GM19035 (cell line): ENCODE measurements around the gene STK11IP.

Source experiments
- ATAC-seq: cut with Tn5 transposase; IDR thresholded peaks from one replicate; pipeline ENCODE4 v1.9.1; 2021; ENCODE audit not compliant: unreplicated experiment

Gene STK11IP

GRCh38 chr2:219562049-219563020 is 35.3 kb upstream of the STK11IP start:
- ATAC-seq = no peak

GRCh38 chr2:219563271-219563928 is 34.3 kb upstream of the STK11IP start:
- no peak for ATAC-seq

GRCh38 chr2:219565130-219566080 is 32.3 kb upstream of the STK11IP start:
- no peak for ATAC-seq

DNA sequence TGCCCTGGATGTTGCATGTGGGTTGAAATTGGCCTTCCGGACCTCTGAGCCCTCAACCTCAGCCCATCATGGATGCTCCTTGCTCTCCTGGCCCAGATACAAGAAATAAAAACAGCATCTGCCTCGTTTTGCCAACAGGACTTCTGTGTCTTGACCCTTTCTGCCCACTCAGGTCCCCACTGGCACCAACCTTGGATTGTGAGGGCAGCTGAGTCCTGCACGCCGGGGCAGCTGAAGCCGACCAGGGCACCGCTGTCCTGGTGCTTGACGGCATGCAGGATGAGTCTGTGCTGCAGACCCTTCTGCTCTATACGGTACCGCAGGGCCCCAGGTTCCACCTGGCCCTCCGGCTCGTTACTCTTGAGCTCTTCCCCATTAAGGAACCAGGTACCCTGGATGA is 31.0 kb upstream of the STK11IP start:
- no peak for ATAC-seq

- no peak for ATAC-seq
Observed at GRCh38 chr2:219567131-219567530, 30.5 kb upstream of the STK11IP start.

DNA sequence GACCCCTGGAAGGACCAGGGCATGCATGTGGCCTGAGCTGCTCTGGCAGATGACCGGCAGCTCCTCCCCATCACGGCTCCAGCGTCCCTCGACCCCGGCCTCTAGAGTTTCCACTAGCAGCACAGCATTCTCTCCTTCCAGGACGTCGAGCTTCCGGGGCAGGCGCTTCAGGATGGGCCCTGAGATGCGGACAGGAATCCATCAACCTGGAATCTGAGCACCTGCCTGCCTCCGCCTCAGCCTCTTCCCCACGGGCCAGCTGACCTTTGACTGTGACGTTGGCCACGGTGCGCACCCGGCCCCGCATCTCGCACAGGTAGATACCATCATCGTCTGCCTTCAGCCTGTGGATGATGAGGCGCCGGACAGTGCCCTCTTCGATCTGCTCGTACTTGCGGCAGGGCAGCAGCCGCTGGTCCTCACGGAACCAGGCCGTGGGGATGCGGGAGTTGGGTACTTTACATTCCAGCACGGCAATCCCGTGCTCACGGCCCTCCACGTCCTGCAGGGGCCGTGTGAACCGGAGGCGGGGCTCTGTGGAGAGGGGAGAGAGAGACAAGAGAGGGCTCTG is 29.8 kb upstream of the STK11IP start:
- ATAC-seq = no peak

- ATAC-seq = no peak
Observed at GRCh38 chr2:219569041-219569440, 28.6 kb upstream of the STK11IP start.

GRCh38 chr2:219569635-219570034 is 28.0 kb upstream of the STK11IP start:
- ATAC-seq = no peak

DNA sequence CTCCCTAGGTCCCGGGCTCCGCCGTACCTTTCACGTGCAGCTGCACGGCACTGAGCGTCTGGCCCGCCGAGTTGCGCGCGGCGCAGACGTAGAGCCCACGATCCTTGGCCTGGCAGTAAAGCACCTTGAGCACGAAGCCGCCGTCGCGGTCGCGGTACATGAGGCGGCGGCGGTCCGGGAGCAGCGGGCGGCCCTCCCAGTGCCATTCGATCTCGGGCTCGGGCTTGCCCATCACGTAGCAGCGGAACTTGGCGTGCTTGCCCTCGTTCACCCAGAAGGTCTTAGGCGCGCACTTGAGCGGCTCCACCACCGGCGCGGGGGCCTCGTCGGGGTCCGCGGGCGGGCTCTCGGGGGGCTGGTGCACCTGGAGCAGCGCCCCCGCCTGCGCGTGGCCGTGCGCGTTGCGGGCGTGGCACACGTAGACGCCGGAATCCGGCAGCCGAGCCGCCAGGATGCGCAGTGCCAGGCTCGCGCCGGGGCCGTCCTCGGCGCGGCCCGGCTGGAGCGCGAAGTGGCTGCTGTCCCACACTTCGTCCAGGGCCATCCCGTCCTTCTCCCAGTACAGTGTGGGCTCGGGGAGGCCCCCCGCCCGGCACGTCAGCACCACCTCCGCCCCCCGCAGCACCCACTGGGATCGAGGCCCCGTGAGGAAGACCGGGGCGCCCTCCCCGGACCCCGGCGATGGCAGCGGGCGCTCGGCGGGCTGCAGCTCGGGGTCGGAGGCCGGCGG is 27.3 kb upstream of the STK11IP start:
- ATAC-seq = no peak

DNA sequence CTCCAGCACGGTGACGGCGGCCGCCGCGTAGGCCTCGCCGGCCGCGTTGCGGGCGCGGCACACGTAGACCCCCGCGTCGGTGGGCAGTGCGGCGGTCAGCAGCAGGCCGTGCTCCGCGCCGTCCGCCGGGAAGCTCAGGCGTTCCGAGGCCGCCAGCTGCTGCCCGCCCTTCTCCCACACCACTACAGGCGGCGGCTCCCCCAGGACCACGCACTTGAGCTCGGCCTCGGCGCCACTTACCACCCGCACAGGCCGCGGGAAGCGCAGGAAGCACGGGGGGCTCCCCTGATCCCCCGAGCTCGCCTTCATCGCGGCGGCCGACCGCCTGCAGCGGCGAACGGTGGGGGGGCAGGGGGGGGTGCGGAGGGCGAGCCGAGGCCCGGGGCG is 26.7 kb upstream of the STK11IP start:
- ATAC-seq = no peak

DNA sequence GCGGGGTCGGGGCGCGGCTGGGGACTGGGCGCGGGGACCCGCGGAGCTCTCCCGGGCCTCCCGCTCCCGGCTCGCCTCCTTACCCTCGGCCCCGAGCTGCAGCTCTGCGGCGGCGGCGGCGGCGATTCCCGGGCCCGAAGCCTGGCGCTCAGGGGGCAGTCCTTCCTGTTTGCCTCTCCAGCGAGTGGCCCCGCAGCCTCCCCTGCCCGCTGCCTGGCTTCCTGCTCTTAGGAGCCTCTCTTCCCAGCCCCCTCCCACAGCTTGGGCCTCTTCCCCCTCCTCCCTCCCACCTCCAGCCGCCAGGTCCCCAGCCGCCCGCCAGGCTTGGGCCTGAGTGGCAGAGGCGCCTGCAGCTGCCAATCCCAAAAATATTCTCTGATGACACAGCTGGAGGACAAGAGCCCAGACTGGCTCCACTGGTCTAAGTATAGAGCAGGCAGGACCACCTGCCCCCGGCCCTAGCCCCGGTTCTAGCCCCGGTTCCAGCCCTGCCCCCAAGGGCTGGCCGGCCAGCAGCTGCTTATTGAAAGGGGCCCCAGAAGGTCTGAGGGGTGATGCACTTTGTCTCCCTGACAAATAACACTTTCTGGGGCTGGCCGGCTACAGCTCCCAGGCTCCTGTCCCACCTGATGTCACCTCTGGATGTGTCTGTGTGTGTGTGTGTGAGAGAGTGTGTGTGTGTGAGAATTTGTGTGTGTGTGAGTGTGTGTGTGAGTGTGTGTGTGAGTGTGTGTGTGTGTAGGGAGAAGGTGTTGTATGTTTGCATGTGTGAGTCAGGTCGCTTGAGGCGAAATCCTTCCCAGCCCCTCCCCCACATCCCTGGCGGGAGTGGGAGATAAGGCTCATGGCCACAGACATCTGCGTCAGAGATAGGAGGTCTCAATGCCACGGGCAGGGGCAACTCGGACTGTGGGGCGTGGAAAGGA is 26.1 kb upstream of the STK11IP start, which contains the start of gene OBSL1:
OBSL1 (minus strand) TSS at position 229 of the 926 bp plus-strand sequence. CDS start 307 bp downstream, outside the sequence.
- no peak for ATAC-seq

GRCh38 chr2:219572237-219573001 is 25.2 kb upstream of the STK11IP start, which contains the start of gene INHA:
INHA (plus strand) TSS chr2:219572310; CDS start chr2:219572375, 65 bp downstream.
- ATAC-seq = no peak

DNA sequence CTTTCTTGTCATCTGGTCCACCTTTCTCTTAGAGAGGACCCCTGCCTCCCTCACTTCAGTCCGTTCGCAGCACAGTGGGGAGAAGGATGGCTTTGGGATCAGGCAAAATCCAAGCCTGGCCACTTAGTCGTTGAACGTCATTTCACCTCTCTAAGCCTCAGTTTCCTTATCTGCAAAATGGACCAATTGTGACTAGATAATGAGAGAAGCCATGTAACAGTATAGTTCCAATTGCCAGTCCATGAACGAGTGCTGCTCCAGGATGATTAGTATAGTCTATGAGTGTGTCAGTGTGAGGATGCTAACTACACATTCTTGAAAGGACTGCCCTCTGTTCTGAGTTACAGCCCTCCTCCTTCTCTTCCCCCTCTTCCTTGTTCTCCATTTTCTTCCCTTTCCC is 24.5 kb upstream of the STK11IP start:
- ATAC-seq = no peak

DNA sequence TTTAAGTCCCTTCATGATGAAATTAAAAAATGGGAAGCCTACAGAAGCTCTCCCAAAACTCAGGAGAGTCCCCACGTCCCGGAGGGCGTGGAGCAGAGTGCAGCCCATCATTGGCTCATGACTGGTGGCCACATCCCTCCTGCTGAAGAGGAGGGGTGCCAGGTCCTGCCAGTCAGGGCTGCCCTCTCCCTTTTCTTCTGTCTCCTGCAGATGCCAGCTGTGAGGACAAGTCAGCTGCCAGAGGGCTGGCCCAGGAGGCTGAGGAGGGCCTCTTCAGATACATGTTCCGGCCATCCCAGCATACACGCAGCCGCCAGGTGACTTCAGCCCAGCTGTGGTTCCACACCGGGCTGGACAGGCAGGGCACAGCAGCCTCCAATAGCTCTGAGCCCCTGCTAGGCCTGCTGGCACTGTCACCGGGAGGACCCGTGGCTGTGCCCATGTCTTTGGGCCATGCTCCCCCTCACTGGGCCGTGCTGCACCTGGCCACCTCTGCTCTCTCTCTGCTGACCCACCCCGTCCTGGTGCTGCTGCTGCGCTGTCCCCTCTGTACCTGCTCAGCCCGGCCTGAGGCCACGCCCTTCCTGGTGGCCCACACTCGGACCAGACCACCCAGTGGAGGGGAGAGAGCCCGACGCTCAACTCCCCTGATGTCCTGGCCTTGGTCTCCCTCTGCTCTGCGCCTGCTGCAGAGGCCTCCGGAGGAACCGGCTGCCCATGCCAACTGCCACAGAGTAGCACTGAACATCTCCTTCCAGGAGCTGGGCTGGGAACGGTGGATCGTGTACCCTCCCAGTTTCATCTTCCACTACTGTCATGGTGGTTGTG is 23.0 kb upstream of the STK11IP start:
- no peak for ATAC-seq

DNA sequence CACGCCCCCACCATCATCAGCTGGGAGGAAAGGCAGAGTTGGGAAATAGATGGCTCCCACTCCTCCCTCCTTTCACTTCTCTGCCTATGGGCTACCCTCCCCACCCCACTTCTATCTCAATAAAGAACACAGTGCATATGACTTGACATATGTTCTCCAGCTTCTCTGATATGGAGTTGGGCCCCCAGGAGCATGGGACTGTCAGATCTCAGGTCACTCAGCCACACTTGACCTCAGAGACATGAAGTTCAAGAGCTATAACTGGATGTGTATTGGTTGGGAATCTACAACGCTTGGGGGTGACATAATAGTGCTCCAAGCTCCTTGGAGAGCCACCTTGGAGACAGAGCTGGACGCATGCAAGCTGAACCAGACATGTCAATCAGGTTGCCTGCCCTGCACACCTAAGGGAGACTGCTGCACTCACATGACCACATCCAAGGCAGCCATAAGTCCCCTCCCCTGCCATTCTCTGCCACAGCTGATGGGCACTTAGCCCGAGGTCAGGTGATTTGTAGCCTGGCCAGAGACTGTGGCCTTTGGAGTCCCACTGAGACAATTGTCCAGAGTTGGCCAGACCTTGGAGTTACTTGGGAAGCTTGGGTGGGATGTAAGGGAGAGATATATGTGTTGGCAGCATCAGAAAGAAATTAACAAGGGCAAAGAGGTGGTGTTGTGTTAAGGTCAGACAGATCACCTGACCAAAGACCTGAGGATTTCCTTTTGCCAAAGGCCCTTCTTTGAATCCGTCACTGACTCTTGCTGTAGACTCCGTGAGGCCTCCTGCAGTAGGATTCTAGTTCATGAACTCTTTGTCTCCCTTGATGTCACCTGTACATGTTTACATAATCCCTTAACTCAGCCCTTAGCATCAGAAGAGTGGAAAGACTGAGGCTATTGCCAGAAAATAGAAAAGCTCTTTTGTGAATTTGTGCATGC is 21.8 kb upstream of the STK11IP start:
- ATAC-seq = no peak
